Glutamatergic neuron (in vitro differentiated cells): ENCODE data around the gene FAT4. TPM values are rescaled to one million over a fixed set of nuclear protein-coding genes. Genes with fewer than 3 reads are reported as not detected.

Experiments
- DNase-seq: peaks from one replicate; pipeline ENCODE4 v3.0.0; 2022
- H3K27ac Mint-ChIP-seq: one replicate; pipeline ENCODE4 v1.8.0; 2020; ENCODE audit warnings: mild to moderate bottlenecking, mixed read lengths, inconsistent platforms; ENCODE audit not compliant: unreplicated experiment
- H3K27me3 Mint-ChIP-seq: one replicate; pipeline ENCODE4 v1.8.0; 2020; ENCODE audit warnings: mild to moderate bottlenecking, moderate library complexity, mixed read lengths, inconsistent platforms; ENCODE audit not compliant: unreplicated experiment
- H3K36me3 Mint-ChIP-seq: one replicate; pipeline ENCODE4 v1.8.0; 2020; ENCODE audit warnings: mild to moderate bottlenecking, mixed read lengths, inconsistent platforms; ENCODE audit not compliant: unreplicated experiment
- H3K4me1 Mint-ChIP-seq: one replicate; pipeline ENCODE4 v1.8.0; 2020; ENCODE audit warnings: mild to moderate bottlenecking, low read depth, mixed read lengths, inconsistent platforms; ENCODE audit not compliant: unreplicated experiment
- H3K4me3 Mint-ChIP-seq: one replicate; pipeline ENCODE4 v1.8.0; 2020; ENCODE audit warnings: mild to moderate bottlenecking, mixed read lengths, inconsistent platforms; ENCODE audit not compliant: unreplicated experiment
- H3K9me3 Mint-ChIP-seq: one replicate; pipeline ENCODE4 v1.8.0; 2020; ENCODE audit warnings: mild to moderate bottlenecking, moderate library complexity, mixed read lengths, inconsistent platforms; ENCODE audit not compliant: unreplicated experiment
- CTCF ChIP-seq: fragments of 200-600 bp; sonication (generic); IDR thresholded peaks from one replicate; pipeline ENCODE4 v1.5.0; 2021; ENCODE audit not compliant: partially characterized antibody, unreplicated experiment
- total RNA-seq: library from RNA; stranded (reverse); fragmentation: NEBNext Ultra II Directional; extraction: Animal tissue kit (Norgen Biotek cat#: 25700); gene quantifications from one replicate; pipeline ENCODE4 v1.2.1, GENCODE V29; 2021; ENCODE audit not compliant: unreplicated experiment

Gene FAT4
- total RNA-seq, 1 donor from 2014 or later, result 6.8 TPM

DNA sequence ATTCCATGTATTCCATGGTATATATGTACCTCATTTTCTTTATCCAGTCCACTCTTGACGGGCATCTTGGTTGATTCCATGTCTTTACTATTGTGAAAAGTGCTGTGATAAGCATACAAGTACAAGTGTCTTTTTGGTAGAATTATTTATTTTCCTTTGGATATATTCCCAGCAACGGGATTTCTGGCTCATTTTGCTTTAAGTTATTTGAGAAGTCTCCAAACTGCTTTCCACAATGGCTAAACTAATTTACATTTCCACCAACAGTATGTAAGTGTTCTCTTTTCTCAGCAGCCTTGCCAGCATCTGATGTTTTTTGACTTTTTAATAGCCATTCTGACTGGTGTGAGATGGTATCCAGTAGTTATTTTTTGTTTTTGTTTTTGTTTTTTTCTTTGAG, 17.6 kb upstream of the FAT4 start:
- no peak overlapping the region for H3K27ac Mint-ChIP-seq
- H3K9me3 Mint-ChIP-seq, result peaks cover 1% of the 10 kb centered on the region
- TF ChIP-seq CTCF, result no peak
- H3K36me3 Mint-ChIP-seq, result no peaks in the 10 kb centered on the region
- no peak for DNase-seq
- no peak overlapping the region for H3K4me3 Mint-ChIP-seq
- no peaks in the 10 kb centered on the region for H3K27me3 Mint-ChIP-seq
- no peaks in the 10 kb centered on the region for H3K4me1 Mint-ChIP-seq

DNA sequence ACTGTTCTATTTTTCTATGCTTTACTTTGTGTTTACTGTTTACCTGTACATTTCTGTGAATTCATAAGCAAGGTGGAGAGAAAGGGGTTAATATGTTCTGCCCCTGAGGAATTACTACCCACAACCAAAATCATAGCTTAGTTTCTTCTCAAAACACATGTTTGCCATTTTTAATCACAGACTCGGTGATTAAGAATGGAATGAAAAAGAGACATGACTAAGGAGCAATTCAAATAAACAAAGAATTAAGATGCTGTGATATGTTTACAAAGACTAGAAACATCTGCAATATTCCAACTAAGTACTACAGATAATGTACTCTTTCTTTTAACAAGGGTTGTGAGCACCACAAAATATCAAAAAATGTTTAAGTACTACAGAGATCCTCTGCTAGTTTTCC, 11.7 kb upstream of the FAT4 start:
- no peak overlapping the region for H3K4me3 Mint-ChIP-seq
- H3K4me1 Mint-ChIP-seq, result no peaks in the 10 kb centered on the region
- DNase-seq, result no peak
- H3K27me3 Mint-ChIP-seq, result no peaks in the 10 kb centered on the region
- no peaks in the 10 kb centered on the region for H3K36me3 Mint-ChIP-seq
- H3K27ac Mint-ChIP-seq, result no peak overlapping the region
- H3K9me3 Mint-ChIP-seq, result no peaks in the 10 kb centered on the region
- no peak for TF ChIP-seq CTCF

DNA sequence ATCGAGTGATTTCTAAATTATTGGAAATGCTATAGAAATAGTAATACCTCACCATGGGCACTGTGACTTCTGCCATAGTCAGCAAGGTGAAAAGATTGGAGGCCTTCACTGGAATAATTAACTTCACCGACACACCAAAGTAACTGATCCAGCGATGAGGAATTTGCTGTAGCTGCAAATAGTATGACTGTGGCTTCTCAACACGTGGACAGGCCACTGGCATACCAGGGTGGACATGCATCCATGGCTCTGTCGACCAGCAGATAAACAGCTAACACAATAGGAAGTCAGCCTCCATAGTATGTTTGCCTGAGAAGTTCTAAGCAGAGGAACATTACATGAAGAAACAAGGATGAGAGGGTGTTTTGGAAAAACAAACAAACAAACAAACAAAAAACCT, 10.9 kb upstream of the FAT4 start:
- no peaks in the 10 kb centered on the region for H3K4me1 Mint-ChIP-seq
- no peaks in the 10 kb centered on the region for H3K27me3 Mint-ChIP-seq
- DNase-seq, result no peak
- H3K36me3 Mint-ChIP-seq, result no peaks in the 10 kb centered on the region
- H3K9me3 Mint-ChIP-seq, result no peaks in the 10 kb centered on the region
- TF ChIP-seq CTCF, result no peak
- no peak overlapping the region for H3K4me3 Mint-ChIP-seq
- H3K27ac Mint-ChIP-seq, result no peak overlapping the region

- TF ChIP-seq CTCF, result no peak
- Mint-ChIP-seq H3K9me3 (no peaks in the 10 kb centered on the region), H3K27ac (no peak overlapping the region), H3K4me1 (no peaks in the 10 kb centered on the region), H3K36me3 (no peaks in the 10 kb centered on the region), H3K27me3 (no peaks in the 10 kb centered on the region), H3K4me3 (no peak overlapping the region)
- no peak for DNase-seq
Observed at GRCh38 chr4:125306112-125306511, 8.6 kb upstream of the FAT4 start.

DNA sequence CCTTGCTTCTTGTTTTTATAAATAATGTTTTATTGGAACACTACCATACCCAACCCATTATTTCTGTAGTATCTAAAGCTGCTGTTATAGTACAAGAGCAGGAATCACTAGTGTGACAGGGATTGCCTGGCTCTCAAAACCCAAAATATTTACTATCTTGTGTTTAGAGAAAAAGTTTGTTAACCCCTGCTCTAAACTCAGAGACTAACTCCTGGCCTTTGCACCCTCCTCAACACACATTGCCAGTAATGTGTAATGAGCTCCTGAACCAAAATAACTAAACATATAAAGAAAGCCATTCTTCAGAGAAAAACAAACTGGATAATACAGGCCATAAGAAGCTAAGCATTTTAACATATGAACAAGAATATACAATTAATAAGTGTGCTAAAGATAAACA, 8.2 kb upstream of the FAT4 start:
- H3K4me3 Mint-ChIP-seq, result no peak overlapping the region
- DNase-seq, result no peak
- no peaks in the 10 kb centered on the region for H3K36me3 Mint-ChIP-seq
- H3K27me3 Mint-ChIP-seq, result no peaks in the 10 kb centered on the region
- no peaks in the 10 kb centered on the region for H3K4me1 Mint-ChIP-seq
- TF ChIP-seq CTCF, result no peak
- peaks cover 2% of the 10 kb centered on the region for H3K9me3 Mint-ChIP-seq
- no peak overlapping the region for H3K27ac Mint-ChIP-seq
